Stimulated activated effector memory CD8-positive, alpha-beta T cell treated with anti-CD3 and anti-CD28 coated beads, Interleukin-12 subunit alpha, Interleukin-12 subunit beta, amount 100 ng/mL, for 72 hours (primary cell): ENCODE measurements around the gene DEPDC7.
A peak's percentile ranks its signal among the peaks of the same experiment; 100 is the strongest.
"Not testable (repeated sequence)": the region's sequence is repeated elsewhere in the genome, so short reads cannot be mapped to it uniquely, and the experiment has no call there.

Source experiments
- ATAC-seq: fragments of 150-1000 bp; cut with Tn5 transposase; 2 replicates; pipeline ENCODE4 v1.10.0; 2021
- DNase-seq, 2 donors: peaks; one replicate each; pipeline ENCODE4 v3.0.0; 2021 to 2022; ENCODE audit warnings: low spot score in 2 of 2
- H3K27ac Mint-ChIP-seq: one replicate; pipeline ENCODE4 v1.8.0; 2022; ENCODE audit warnings: mild to moderate bottlenecking, mixed read lengths
- H3K36me3 Mint-ChIP-seq: one replicate; pipeline ENCODE4 v1.8.0; 2022; ENCODE audit warnings: mild to moderate bottlenecking, mixed read lengths
- H3K4me1 Mint-ChIP-seq: one replicate; pipeline ENCODE4 v1.8.0; 2022; ENCODE audit warnings: mixed read lengths
- H3K4me3 Mint-ChIP-seq: one replicate; pipeline ENCODE4 v1.8.0; 2022; ENCODE audit warnings: mild to moderate bottlenecking, mixed read lengths
- H3K9me3 Mint-ChIP-seq: one replicate; pipeline ENCODE4 v1.8.0; 2022; ENCODE audit warnings: mixed read lengths

DEPDC7 gene

GRCh38 chr11:33040033-33040861 is 24.6 kb downstream of the DEPDC7 start:
- peak; percentile 77 for ATAC-seq
- peak overlapping the region; percentile 96 for H3K27ac Mint-ChIP-seq
- DNase-seq, result peak in 1 of 2 donors; percentile 73

GRCh38 chr11:33040862-33041453 is 25.3 kb downstream of the DEPDC7 start:
- Mint-ChIP-seq H3K4me1 (peaks cover 22% of the 10 kb centered on the region), H3K36me3 (peaks cover 53% of the 10 kb centered on the region), H3K9me3 (no peaks in the 10 kb centered on the region), H3K27ac (peak overlapping the region; percentile 96), H3K4me3 (peak overlapping the region; percentile 85)
- ATAC-seq (peak; percentile 29), DNase-seq (no peak)

More at GRCh38 chr11:33040033-33040861, 24.6 kb downstream of the DEPDC7 start:
- Mint-ChIP-seq H3K4me1 (peaks cover 17% of the 10 kb centered on the region), H3K9me3 (no peaks in the 10 kb centered on the region), H3K4me3 (peak overlapping the region; percentile 85), H3K36me3 (peaks cover 46% of the 10 kb centered on the region)

- Mint-ChIP-seq H3K4me1 (peaks cover 27% of the 10 kb centered on the region), H3K9me3 (no peaks in the 10 kb centered on the region), H3K4me3 (peak overlapping the region; percentile 22), H3K36me3 (peaks cover 77% of the 10 kb centered on the region), H3K27ac (peak overlapping the region; percentile 26)
- no peak for DNase-seq
- peak; percentile 53 for ATAC-seq
Measured at GRCh38 chr11:33043221-33043830, 27.6 kb downstream of the DEPDC7 start.

GRCh38 chr11:33044285-33044756 is 28.6 kb downstream of the DEPDC7 start:
- Mint-ChIP-seq H3K27ac (no peak overlapping the region), H3K9me3 (no peaks in the 10 kb centered on the region), H3K36me3 (peaks cover 82% of the 10 kb centered on the region), H3K4me3 (no peak overlapping the region), H3K4me1 (peaks cover 27% of the 10 kb centered on the region)
- ATAC-seq, result no peak
- no peak for DNase-seq

GRCh38 chr11:33045551-33046255 is 30.0 kb downstream of the DEPDC7 start:
- H3K4me3 Mint-ChIP-seq, result no peak overlapping the region
- H3K27ac Mint-ChIP-seq, result no peak overlapping the region
- DNase-seq (no peak), ATAC-seq (no peak)
- no peaks in the 10 kb centered on the region for H3K9me3 Mint-ChIP-seq
- H3K4me1 Mint-ChIP-seq, result peaks cover 21% of the 10 kb centered on the region
- H3K36me3 Mint-ChIP-seq, result peaks cover 75% of the 10 kb centered on the region

GRCh38 chr11:33048701-33049100 is 33.0 kb downstream of the DEPDC7 start:
- not testable (repeated sequence) for H3K4me1 Mint-ChIP-seq, DNase-seq, H3K4me3 Mint-ChIP-seq, H3K27ac Mint-ChIP-seq, H3K9me3 Mint-ChIP-seq, ATAC-seq
- peaks cover 81% of the 10 kb centered on the region for H3K36me3 Mint-ChIP-seq

- peaks cover 78% of the 10 kb centered on the region for H3K36me3 Mint-ChIP-seq
- ATAC-seq, DNase-seq, H3K9me3 Mint-ChIP-seq, H3K27ac Mint-ChIP-seq, H3K4me1 Mint-ChIP-seq, H3K4me3 Mint-ChIP-seq: not testable (repeated sequence)
Measured at GRCh38 chr11:33049565-33050408, 34.1 kb downstream of the DEPDC7 start.

GRCh38 chr11:33052231-33052630 is 36.6 kb downstream of the DEPDC7 start:
- peaks cover 4% of the 10 kb centered on the region for H3K4me1 Mint-ChIP-seq
- peaks cover 68% of the 10 kb centered on the region for H3K36me3 Mint-ChIP-seq
- H3K4me3 Mint-ChIP-seq, result no peak overlapping the region
- H3K9me3 Mint-ChIP-seq, result no peaks in the 10 kb centered on the region
- H3K27ac Mint-ChIP-seq, result peak overlapping the region; percentile 37
- DNase-seq, result no peak
- ATAC-seq, result no peak

- DNase-seq (no peak), ATAC-seq (no peak)
- Mint-ChIP-seq H3K9me3 (no peaks in the 10 kb centered on the region), H3K36me3 (peaks cover 78% of the 10 kb centered on the region), H3K27ac (no peak overlapping the region), H3K4me3 (no peak overlapping the region), H3K4me1 (peaks cover 10% of the 10 kb centered on the region)
Measured at GRCh38 chr11:33055375-33055774, 39.7 kb downstream of the DEPDC7 start.

GRCh38 chr11:33057284-33057683 is 41.6 kb downstream of the DEPDC7 start:
- Mint-ChIP-seq H3K36me3 (peaks cover 75% of the 10 kb centered on the region), H3K27ac (no peak overlapping the region)
- no peak for DNase-seq

GRCh38 chr11:33059331-33060007 is 43.8 kb downstream of the DEPDC7 start:
- DNase-seq, result no peak
- Mint-ChIP-seq H3K4me3 (no peak overlapping the region), H3K27ac (peak overlapping the region; percentile 88), H3K36me3 (peaks cover 85% of the 10 kb centered on the region), H3K9me3 (no peaks in the 10 kb centered on the region), H3K4me1 (peaks cover 40% of the 10 kb centered on the region)
- no peak for ATAC-seq

More at GRCh38 chr11:33057284-33057683, 41.6 kb downstream of the DEPDC7 start:
- no peak overlapping the region for H3K4me3 Mint-ChIP-seq
- peaks cover 18% of the 10 kb centered on the region for H3K4me1 Mint-ChIP-seq
- ATAC-seq, result no peak
- H3K9me3 Mint-ChIP-seq, result no peaks in the 10 kb centered on the region

GRCh38 chr11:33060271-33060670 is 44.6 kb downstream of the DEPDC7 start:
- DNase-seq (no peak), ATAC-seq (no peak)
- Mint-ChIP-seq H3K4me1 (peaks cover 44% of the 10 kb centered on the region), H3K4me3 (no peak overlapping the region), H3K36me3 (peaks cover 85% of the 10 kb centered on the region), H3K9me3 (no peaks in the 10 kb centered on the region), H3K27ac (peak overlapping the region; percentile 88)

- peaks cover 96% of the 10 kb centered on the region for H3K36me3 Mint-ChIP-seq
- ATAC-seq, result no peak
- H3K27ac Mint-ChIP-seq, result no peak overlapping the region
- H3K4me3 Mint-ChIP-seq, result no peak overlapping the region
- peaks cover 50% of the 10 kb centered on the region for H3K4me1 Mint-ChIP-seq
- no peak for DNase-seq
- H3K9me3 Mint-ChIP-seq, result no peaks in the 10 kb centered on the region
Measured at GRCh38 chr11:33062137-33062536, 46.5 kb downstream of the DEPDC7 start.
